Heart right ventricle (tissue), 16 donors: Measurements from ENCODE around the gene RBSN. TPM values are rescaled to one million over a fixed set of nuclear protein-coding genes. Genes with fewer than 3 reads are reported as not detected.
"Not testable (repeated sequence)": the region's sequence is repeated elsewhere in the genome, so short reads cannot be mapped to it uniquely, and the experiment has no call there.

Experiments
- ATAC-seq, 8 donors: fragments of 200-7000 bp; cut with Tn5 transposase; one replicate each; pipeline ENCODE4 v1.9.1; 2020; ENCODE audit warnings: mild to moderate bottlenecking in 8 of 8, moderate library complexity in 8 of 8, moderate number of reproducible peaks in 1 of 8
- DNase-seq, 2 donors: peaks; one replicate each; pipeline ENCODE4 v3.0.0-alpha.2; 2020
- H3K27ac ChIP-seq, 10 donors: fragments of 200-600 bp; sonication (generic) in 2 of 10; one replicate each; pipeline versions ENCODE4 v1.5.0 to v1.8.0; 2020 to 2022; ENCODE audit warnings: mild to moderate bottlenecking in 3 of 10
- H3K27me3 ChIP-seq, 7 donors: fragments of 200-600 bp; one replicate each; pipeline ENCODE4 v1.8.0; 2021 to 2022; ENCODE audit warnings: mild to moderate bottlenecking in 2 of 7
- H3K36me3 ChIP-seq, 9 donors: fragments of 200-600 bp; sonication (generic) in 1 of 9; one replicate each; pipeline versions ENCODE4 v1.5.0 to v1.8.0; 2020 to 2022; ENCODE audit warnings: mild to moderate bottlenecking in 2 of 9
- H3K4me1 ChIP-seq, 9 donors: fragments of 200-600 bp; sonication (generic) in 1 of 9; one replicate each; pipeline versions ENCODE4 v1.5.0 to v1.8.0; 2020 to 2022; ENCODE audit warnings: mild to moderate bottlenecking in 4 of 9
- H3K4me3 ChIP-seq, 10 donors: fragments of 200-600 bp; sonication (generic) in 2 of 10; one replicate each; pipeline versions ENCODE4 v1.5.0 to v1.8.0; 2020 to 2022; ENCODE audit warnings: mild to moderate bottlenecking in 7 of 10, moderate library complexity in 2 of 10
- H3K9me3 ChIP-seq, 11 donors: fragments of 200-600 bp in 10 of 11; sonication (generic) in 2 of 11; one replicate each; pipeline versions ENCODE4 v1.5.0 to v1.8.0; 2013 to 2022; ENCODE audit warnings: mild to moderate bottlenecking in 2 of 11, control low read depth in 1 of 11, moderate library complexity in 1 of 11
- WGBS, 2 donors: extraction: QIAGEN DNeasy Blood & Tissue Kit; methylation state at CpG; one replicate each; pipeline ENCODE4 v1.1.7; 2013; ENCODE audit warnings: inconsistent platforms in 1 of 2; 5-methylcytosine and 5-hydroxymethylcytosine counted together
- intact Hi-C, 10 donors: fragments of 100-400 bp; cut with DNase I; formaldehyde crosslinking; loops; one replicate each; pipeline versions ENCODE4 v1.11.1 to v1.14.2; 2022
- long read RNA-seq, 3 donors: library from polyadenylated mRNA; unstranded; transcript quantifications; one replicate each; pipeline ENCODE4 v2.0.0, GENCODE V29; 2020 to 2021
- polyA plus RNA-seq, 2 donors: library from polyadenylated mRNA; stranded (reverse); fragments of 200-250 nt; gene quantifications; one replicate each; pipeline ENCODE4 v1.2.3, GENCODE V29; 2013
- total RNA-seq, 10 donors: library from RNA; stranded (reverse); fragmentation: NEBNext Ultra II Directional in 3 of 10; extraction: Animal tissue kit (Norgen Biotek cat#: 25700) in 3 of 10; gene quantifications; one replicate each; pipeline versions ENCODE4 v1.2.1 to v1.2.4, GENCODE V29; 2021 to 2023
- TF ChIP-seq, protein P1 (sequence below), 9 donors: fragments of 200-600 bp; sonication (generic) in 2 of 9; IDR thresholded peaks; one replicate each; pipeline versions ENCODE4 v1.5.0 to v1.8.0; 2021 to 2022; ENCODE audit warnings: antibody characterized with exemption in 9 of 9, mild to moderate bottlenecking in 5 of 9, moderate library complexity in 1 of 9
- donor health status: Arrhythmogenic right ventricular cardiomyopathy.
- donor health status: ischemic (EF 13 %, LVEDD 7.1; RV severe dilation, severe dysfunction).
- donor health status: healthy with polysubstance abuse.
- donor health status: DM: no; HTN: yes; CAD: no.
- donor health status: DM: no; HTN: no; CAD: no.
- donor health status: ischemic (EF 25% LVEDD 6.9; RV normal size, moderate dysfunction).
- donor health status: ischemic (EF 25% LVEDD 5.7; RV mildly dilated, moderate dysfunction).
- donor health status: healthy.
- donor health status: DM: yes; HTN: yes; CAD: no.
- donor health status: Ischemic cardiomyopathy.
- donor health status: ischemic (EF 35%, LVEDD 5.7; RV mildly dilated, moderate dysfunction).
- donor health status: nonischemic (EF 11% LVEDD 7.7; RV severe dilation, severe dysfunction).
- donor health status: DM: yes; HTN: yes; CAD: no.
- donor health status: PGD.
- donor health status: ischemic (EF 29% LVEDD 5.4; RV normal size, mild dysfunction).
- donor health status: nonischemic (EF 23%, LVEDD 6.1; RV moderate dilation, normal function).

The RBSN gene
- total RNA-seq (10 to 100 TPM; 17.4 to 23.8 (median 21.2) TPM), polyA plus RNA-seq (1 to 10 TPM; 5.5 to 6.5 TPM)
- long read RNA-seq, donor 1, full-length matches to known transcripts: 5 of 29 reads
- long read RNA-seq, donor 1, partial matches to known transcripts: 6 of 29 reads
- long read RNA-seq, donor 1, other reads (novel, unspliced or antisense): 18 of 29 reads
- long read RNA-seq, donor 2, full-length matches to known transcripts: 2 of 11 reads
- long read RNA-seq, donor 2, partial matches to known transcripts: 3 of 11 reads
- long read RNA-seq, donor 2, other reads (novel, unspliced or antisense): 6 of 11 reads
- long read RNA-seq, donor 3, full-length matches to known transcripts: 4 of 27 reads
- long read RNA-seq, donor 3, partial matches to known transcripts: 12 of 27 reads
- long read RNA-seq, donor 3, other reads (novel, unspliced or antisense): 11 of 27 reads

- DNase-seq (peak; percentile 95 to 96), ATAC-seq (peak; percentile 77 to 91 (median 84))
- H3K27me3 ChIP-seq: no peaks in the 10 kb centered on the region
- peaks cover 3 to 51% (median 37%) of the 10 kb centered on the region in 9 donors for H3K4me1 ChIP-seq
- H3K9me3 ChIP-seq: no peaks in the 10 kb centered on the region
- WGBS, 2 donors: 1% methylated on average over 72 of the region's 72 CpGs
- H3K36me3 ChIP-seq: peaks cover 0 to 29% (median 23%) of the 10 kb centered on the region in 9 donors
- TF ChIP-seq, protein P1, sequence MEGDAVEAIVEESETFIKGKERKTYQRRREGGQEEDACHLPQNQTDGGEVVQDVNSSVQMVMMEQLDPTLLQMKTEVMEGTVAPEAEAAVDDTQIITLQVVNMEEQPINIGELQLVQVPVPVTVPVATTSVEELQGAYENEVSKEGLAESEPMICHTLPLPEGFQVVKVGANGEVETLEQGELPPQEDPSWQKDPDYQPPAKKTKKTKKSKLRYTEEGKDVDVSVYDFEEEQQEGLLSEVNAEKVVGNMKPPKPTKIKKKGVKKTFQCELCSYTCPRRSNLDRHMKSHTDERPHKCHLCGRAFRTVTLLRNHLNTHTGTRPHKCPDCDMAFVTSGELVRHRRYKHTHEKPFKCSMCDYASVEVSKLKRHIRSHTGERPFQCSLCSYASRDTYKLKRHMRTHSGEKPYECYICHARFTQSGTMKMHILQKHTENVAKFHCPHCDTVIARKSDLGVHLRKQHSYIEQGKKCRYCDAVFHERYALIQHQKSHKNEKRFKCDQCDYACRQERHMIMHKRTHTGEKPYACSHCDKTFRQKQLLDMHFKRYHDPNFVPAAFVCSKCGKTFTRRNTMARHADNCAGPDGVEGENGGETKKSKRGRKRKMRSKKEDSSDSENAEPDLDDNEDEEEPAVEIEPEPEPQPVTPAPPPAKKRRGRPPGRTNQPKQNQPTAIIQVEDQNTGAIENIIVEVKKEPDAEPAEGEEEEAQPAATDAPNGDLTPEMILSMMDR (IDR thresholded peaks at IDR 0.05): no peak
- peak within 1 kb of the TSS; percentile 68 to 97 (median 86) for H3K4me3 ChIP-seq
- peak within 1 kb of the TSS; percentile 18 to 93 (median 86) for H3K27ac ChIP-seq
- intact Hi-C loops: loop anchor here in 2 of 10 donors (2.0 to 5.0 kb wide), 3 partner anchors 34 to 446 kb away; partner anchors contain the start of genes CCDC174 (in 1 of the 2), MRPS25 (in 1 of the 2) and NR2C2 (in 1 of the 2)
Observed at GRCh38 chr3:15098503-15099363, at the start of gene RBSN. Gene RBSN (minus strand): TSS chr3:15099148. CDS start chr3:15096120, 3,028 bp downstream.

DNA sequence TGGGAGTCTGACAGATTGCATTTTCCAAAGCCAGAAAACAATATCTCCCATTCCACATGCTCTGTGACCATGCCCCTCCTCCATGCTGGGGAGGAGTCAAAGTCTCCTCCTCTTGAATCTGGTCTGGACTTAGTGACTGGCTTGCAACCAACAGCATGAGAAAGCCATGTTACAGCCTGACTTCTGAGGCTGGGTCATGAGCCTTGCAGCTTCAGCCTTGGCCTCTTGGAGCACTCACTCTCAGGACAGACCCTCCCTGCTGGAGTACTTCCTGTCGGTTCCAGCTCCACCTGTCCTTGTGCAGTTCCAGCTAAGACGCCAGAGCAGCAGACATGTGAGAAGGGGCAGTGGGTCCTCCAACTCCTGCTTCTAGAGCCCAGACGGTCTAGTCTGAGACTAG, 49.7 kb upstream of the RBSN start:
- Histone ChIP-seq H3K27me3 (peaks cover 0 to 12% (median 0%) of the 10 kb centered on the region in 7 donors), H3K9me3 (no peaks in the 10 kb centered on the region), H3K27ac (no peak overlapping the region), H3K4me1 (peaks cover 0 to 3% (median 0%) of the 10 kb centered on the region in 9 donors), H3K36me3 (no peaks in the 10 kb centered on the region), H3K4me3 (no peak overlapping the region)
- WGBS, 2 donors: 34 to 42% methylated on average over 3 of the region's 3 CpGs
- DNase-seq: no peak
- intact Hi-C loops: no loop called here
- TF ChIP-seq, protein P1 (IDR thresholded peaks at IDR 0.05): no peak
- ATAC-seq: peak in 1 of 8 donors; percentile 38

DNA sequence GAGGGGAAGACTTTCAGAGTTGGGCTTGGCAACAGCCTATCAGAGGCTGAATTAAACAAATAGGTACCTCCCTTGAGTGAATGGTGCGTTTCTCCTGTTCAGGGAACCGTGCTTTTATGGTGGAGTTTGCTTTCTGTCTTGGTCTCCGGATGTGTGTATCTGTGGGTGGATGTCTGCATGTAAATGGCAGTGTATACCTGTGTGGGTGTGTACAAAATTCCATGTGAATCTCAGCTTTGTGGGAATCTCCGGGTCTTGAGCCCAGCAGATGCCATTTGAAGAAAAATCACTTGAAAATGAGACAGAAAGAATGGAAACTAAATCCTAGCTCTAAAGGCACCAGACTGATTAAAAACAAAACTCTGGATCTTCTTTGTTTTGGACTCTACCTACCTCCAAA, 37.9 kb upstream of the RBSN start:
- H3K9me3 ChIP-seq, H3K4me1 ChIP-seq, DNase-seq, H3K27me3 ChIP-seq, intact Hi-C loops, ATAC-seq, H3K4me3 ChIP-seq, H3K27ac ChIP-seq, H3K36me3 ChIP-seq: not testable (repeated sequence)
- 73 to 77% methylated on average over 4 of the region's 4 CpGs for WGBS, 2 donors

DNA sequence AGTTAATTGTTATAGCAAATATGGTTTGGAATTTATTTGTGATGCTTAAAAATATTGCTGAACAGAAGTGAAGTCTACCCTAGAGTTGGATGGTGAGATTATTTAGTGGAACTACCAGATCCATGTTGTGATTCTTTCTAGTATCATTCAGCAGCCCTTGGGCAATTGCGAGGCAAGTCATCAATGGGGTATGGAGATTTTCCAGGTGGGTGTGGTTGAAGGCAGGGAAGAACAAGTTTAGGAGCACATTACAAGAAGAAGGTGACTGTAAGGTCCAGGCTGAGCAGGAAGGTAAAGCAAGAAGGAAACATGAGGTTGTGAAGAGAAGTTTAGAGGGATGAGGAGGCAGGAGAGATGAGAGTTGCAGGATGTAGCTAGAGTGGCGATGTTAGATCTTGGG, 36.0 kb upstream of the RBSN start:
- 94 to 96% methylated on average over 2 of the region's 2 CpGs for WGBS, 2 donors

DNA sequence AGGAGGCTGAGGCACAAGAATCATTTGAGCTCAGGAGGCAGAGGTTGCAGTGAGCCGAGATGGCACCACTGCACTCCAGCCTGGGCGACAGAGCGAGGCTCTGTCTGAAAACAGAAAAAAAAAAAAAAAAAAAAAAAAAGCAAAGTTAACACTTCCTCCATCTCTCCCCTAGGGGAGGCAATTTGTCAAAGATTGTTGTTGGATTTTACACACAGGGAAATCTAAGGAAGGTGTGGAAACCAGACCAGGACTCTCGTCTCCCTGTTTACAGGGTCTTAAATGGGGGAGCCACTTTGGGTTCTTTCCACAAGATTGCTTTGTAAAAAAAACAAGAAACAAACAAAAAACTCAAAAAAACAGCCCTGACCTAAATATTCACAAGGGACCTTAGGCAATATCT, 29.5 kb upstream of the RBSN start:
- H3K9me3 ChIP-seq, DNase-seq, ATAC-seq, H3K4me3 ChIP-seq, H3K27ac ChIP-seq, H3K36me3 ChIP-seq, H3K4me1 ChIP-seq, H3K27me3 ChIP-seq: not testable (repeated sequence)
- 20 to 43% methylated on average over 1 of the region's 4 CpGs for WGBS, 2 donors
- intact Hi-C loops: loop anchor here in 1 of 10 donors (10.0 kb wide), 1 partner anchor 46 kb away; no protein-coding TSS in a partner anchor

More for the DNA sequence above, 36.0 kb upstream of the RBSN start:
- DNase-seq, H3K27me3 ChIP-seq, ATAC-seq, H3K4me1 ChIP-seq, H3K36me3 ChIP-seq, H3K4me3 ChIP-seq, H3K9me3 ChIP-seq, intact Hi-C loops, H3K27ac ChIP-seq: not testable (repeated sequence)

- WGBS, 2 donors: 80 to 97% methylated on average over 2 of the region's 2 CpGs
- not testable (repeated sequence) for H3K4me1 ChIP-seq, ATAC-seq, H3K9me3 ChIP-seq, DNase-seq, H3K4me3 ChIP-seq, H3K27me3 ChIP-seq, H3K27ac ChIP-seq, H3K36me3 ChIP-seq
- intact Hi-C loops: loop anchor here in 1 of 10 donors (10.0 kb wide), 1 partner anchor 48 kb away; no protein-coding TSS in a partner anchor
Observed at GRCh38 chr3:15126975-15127374, 28.0 kb upstream of the RBSN start.
